Left colon (tissue), 2 donors: ENCODE results near the gene ZFAND3. TPM values are rescaled to one million over a fixed set of nuclear protein-coding genes. Genes with fewer than 3 reads are reported as not detected.
A peak's percentile ranks its signal among the peaks of the same experiment; 100 is the strongest.

Experiments used
- ATAC-seq: fragments of 200-7000 bp; cut with Tn5 transposase; one replicate; pipeline ENCODE4 v1.9.1; 2020; ENCODE audit warnings: mild to moderate bottlenecking, moderate library complexity
- DNase-seq, 2 donors: peaks; one replicate each; pipeline ENCODE4 v3.0.0-alpha.2; 2020
- intact Hi-C, 2 donors: fragments of 100-400 bp; cut with DNase I in 1 of 2; cut with micrococcal nuclease in 1 of 2; formaldehyde crosslinking; loops; one replicate each; pipeline versions ENCODE4 v1.11.2 to v1.14.0; 2022; cut with DNase I, micrococcal nuclease
- total RNA-seq, 2 donors: library from RNA; stranded (reverse); fragmentation: NEBNext Ultra II Directional; extraction: Animal tissue kit (Norgen Biotek cat#: 25700); gene quantifications; one replicate each; pipeline ENCODE4 v1.2.1, GENCODE V29; 2021
- donor health status: DM: no; HTN: no; CAD: no.
- donor health status: DM: yes; HTN: yes; CAD: no.

ZFAND3 gene
- total RNA-seq, 2 donors from 2014 or later = 66.4 to 77.0 TPM

DNA sequence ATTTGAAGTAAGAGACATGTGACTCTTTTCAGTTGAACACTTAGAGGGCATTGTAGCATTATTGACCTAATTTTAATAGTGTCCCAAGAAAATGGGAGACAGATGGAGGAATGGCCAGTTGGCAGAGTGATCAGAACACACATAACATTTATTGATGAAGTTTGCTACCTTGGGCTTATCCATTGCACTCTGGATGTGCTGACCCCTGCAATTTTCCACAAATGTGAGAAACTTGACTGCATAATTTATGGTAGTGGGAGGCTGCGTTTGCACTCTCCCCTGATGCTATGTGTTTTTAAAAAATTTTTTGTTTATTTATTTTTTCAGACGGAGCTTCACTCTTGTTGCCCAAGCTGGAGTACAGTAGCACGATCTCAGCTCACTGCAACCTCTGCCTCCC, 95.9 kb downstream of the ZFAND3 start:
- intact Hi-C loops = no loop called here
- ATAC-seq (no peak), DNase-seq (no peak)

DNA sequence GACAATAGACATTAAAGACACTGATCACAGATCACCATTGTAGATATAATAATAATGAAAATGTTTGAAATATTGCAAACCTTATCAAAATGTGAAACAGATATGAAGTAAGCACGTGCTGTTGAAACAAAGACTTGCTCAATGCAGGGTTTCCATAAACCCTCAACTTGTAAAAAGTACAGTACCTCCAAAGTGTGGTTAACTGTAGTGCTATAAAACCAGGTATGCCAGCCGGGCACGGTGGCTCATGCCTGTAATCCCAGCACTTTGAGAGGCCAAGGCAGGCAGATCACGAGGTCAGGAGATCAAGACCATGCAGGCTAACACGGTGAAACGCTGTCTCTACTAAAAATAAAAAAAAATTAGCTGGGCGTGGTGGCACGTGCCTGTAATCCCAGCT, 96.6 kb downstream of the ZFAND3 start:
- DNase-seq (peak in 1 of 2 donors; percentile 21), ATAC-seq (peak; percentile 69)
- intact Hi-C loops = no loop called here

DNA sequence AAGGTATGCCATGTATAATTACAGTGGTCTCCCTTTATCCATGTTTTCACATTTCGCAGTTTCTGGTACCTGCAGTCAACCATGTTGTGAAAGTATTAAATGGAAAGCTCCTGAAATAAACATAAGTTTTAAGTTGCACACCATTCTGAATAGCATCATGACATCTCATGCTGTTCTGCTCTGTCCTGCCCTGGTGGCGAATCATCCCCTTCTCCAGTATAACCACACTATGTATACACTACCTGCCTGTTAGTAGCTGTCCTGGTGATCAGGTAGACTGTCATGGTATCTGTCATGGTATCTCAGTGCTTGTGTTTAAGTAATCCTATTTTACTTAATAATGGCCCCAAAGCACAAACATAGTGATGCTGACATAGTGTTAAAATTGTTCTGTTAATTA, 97.1 kb downstream of the ZFAND3 start:
- DNase-seq (no peak), ATAC-seq (no peak)
- intact Hi-C loops = no loop called here

DNA sequence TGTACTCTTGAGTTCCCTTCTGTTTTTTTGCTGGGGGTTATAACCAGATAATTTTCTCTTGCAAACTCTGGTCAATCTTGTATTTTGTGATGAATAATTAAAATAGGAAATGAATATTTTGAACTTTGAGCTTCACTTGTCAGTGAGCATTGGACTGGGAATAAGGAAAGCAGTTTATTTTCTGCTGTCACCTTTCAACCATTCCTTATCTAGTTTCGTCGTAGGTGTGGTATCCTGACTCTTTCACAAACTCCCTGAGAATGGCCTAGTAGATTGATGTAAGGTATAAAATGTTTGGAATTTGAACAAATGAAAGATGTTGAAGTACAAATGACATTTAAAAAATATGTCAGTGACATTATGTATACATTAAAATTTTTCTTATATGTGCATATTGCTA, 98.0 kb downstream of the ZFAND3 start:
- no peak for DNase-seq

DNA sequence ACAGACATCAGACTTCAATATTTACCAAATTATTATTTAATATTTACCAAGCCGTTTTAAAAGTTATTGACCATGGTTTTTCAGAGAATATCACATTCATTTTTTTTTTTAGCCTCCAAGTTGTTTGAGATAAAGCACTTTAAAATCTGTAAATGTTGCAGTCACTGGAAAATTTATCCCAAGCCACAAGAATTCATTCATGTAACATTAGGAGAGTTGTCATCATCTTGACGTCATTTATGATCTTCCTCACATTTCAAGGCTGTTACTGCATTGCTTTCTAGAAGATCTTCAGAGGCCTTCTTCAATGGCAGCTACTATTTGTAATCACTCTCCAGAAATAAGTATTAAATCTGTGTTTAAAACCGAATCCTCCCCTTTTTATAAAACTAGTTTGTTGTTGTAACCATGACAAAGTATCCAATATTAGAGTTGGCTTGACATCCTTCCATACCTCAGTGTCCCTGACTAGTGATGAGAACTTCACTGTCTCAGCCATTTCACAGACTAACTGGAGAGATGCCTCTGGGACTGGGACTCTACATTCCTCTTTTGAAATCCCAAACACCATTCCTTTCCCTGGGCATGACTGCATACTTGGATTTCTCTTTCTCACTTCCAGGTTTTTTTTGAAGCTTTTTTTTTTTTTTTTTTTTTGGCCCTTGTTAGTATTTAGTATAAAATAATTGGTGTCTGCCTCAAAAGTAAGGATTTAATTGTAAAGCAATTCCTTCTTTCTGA, 100.1 kb downstream of the ZFAND3 start:
- intact Hi-C loops = no loop called here
- no peak for ATAC-seq
- DNase-seq = no peak

More for the DNA sequence above, 98.0 kb downstream of the ZFAND3 start:
- intact Hi-C loops = no loop called here
- peak; percentile 84 for ATAC-seq

DNA sequence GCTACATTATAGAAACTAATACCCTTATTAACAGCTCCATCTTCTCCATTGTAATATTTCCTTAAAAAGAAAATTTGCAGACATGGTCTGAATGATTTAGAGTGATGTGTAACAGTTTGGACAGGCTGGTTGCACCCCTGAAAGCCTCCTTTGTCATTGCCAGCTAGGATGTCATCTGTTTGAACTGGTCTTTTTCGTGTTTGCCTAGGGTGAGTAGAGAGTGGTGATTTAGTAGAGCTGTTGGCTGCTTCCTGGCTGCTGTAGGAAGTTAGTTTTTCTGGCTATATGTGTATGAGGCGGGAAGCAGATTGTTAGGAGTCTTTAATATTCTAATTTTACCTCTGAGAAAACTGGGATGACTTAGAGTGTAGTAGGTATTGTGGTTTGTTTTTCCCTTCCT, 101.1 kb downstream of the ZFAND3 start:
- intact Hi-C loops = no loop called here
- ATAC-seq = peak; percentile 41

DNA sequence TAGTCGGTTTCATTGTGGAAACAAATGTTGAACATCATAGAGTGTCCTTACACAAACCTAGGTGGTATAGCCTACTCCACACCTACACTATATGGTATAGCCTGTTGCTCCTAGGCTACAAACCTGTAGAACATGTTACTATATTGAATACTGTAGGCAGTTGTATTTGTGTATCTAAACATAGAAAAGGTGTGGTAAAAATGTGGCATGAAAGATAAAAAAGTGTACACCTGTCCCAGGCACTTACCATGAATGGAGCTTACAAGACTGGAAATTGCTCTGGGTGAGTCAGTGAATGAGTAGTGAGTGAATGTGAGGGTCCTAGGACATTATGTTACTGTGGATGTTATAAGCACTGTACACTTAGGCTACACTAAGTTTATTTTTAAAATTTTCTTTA, 103.0 kb downstream of the ZFAND3 start:
- no peak for DNase-seq
- peak; percentile 57 for ATAC-seq
- intact Hi-C loops = no loop called here

More for the DNA sequence above, 101.1 kb downstream of the ZFAND3 start:
- no peak for DNase-seq

DNA sequence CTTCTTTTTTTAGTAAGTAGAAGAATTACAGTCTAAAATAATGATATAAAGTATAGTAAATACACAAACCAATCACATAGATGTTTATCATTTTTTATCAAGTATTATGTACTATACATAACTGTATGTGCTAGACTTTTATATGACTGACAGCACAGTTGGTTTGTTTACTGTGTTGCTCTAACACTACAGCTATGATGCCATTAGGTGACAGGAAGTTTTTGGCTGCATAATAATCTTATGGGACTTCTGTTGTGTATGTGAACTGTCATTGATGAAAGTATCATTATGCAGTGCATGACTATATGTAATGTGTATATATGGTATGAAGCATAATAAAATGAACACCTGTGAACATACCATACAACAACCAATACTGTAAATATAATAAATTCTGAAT, 104.0 kb downstream of the ZFAND3 start:
- DNase-seq = no peak
- no peak for ATAC-seq
- intact Hi-C loops = no loop called here

DNA sequence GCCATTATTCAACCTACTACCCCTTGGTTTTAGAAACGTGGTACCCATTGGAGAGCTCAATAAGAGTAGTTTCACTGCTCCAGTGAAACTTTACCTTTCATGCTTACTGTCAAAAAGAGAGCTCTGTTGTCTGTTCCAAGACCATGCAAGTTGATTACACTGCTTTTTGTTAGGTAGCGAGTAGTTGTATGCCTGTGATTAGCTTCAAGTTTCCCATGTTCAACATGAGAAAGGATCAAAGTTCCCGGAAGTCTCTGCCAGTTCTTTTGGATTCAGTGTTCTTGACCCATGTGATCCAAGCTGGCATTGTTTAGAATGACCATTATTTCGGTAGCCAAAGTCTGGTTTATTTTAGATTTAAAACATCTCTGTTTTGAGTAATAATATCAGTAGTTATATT, 107.1 kb downstream of the ZFAND3 start:
- ATAC-seq = no peak

DNA sequence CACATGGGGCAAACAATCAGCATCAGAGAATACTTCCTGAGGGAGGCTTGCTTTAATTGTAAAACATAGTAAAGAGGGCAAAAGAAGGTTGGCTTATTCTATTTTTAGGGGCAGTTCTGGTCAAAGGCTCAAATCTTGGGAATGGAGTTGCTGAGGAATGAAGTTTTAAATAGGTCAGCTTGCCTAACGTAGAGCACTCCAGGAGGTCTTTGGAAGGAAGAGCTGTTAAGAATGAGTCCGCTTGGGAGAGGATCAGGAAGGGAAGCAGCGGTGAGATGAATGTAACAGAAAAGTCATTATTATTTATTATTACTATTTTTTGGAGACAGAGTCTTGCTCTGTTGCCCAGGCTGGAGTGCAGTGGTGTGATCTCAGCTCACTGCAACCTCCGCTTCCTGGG, 108.7 kb downstream of the ZFAND3 start:
- intact Hi-C loops = no loop called here
- ATAC-seq = no peak

More for the DNA sequence above, 107.1 kb downstream of the ZFAND3 start:
- intact Hi-C loops = no loop called here
- DNase-seq = no peak

DNA sequence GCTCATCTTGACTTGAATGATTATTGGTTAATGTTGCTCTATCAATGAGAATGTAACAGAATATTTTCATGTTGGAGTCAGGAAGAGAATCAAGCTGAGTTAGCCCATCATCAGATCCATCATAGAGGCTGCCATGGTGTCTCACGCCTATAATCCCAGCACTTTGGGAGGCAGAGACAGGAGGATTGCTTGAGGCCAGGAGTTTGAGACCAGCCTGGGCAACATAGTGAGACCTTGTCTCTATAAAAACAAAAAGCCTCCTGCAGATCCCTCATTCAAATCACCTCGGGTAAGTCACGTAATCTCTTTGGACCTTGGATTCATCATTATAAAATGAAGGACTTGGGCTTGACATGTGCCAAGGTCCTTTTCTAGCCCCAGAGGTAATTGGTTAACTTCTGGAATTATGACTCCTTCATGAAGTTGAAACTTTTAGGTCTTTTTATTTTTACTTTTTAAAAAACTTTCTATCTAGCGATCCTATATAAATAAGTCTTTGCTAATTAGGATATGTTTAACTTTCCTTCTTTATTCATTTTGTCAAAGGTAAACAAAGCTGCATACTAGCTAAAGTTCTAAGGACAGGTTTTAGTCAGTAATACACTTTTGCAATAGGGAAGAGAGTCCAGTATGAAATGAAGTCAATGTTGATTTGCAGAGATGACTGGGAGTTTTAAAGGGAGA, 110.9 kb downstream of the ZFAND3 start:
- ATAC-seq (peak; percentile 88), DNase-seq (no peak)
- intact Hi-C loops = no loop called here

More for the DNA sequence above, 108.7 kb downstream of the ZFAND3 start:
- DNase-seq = no peak

DNA sequence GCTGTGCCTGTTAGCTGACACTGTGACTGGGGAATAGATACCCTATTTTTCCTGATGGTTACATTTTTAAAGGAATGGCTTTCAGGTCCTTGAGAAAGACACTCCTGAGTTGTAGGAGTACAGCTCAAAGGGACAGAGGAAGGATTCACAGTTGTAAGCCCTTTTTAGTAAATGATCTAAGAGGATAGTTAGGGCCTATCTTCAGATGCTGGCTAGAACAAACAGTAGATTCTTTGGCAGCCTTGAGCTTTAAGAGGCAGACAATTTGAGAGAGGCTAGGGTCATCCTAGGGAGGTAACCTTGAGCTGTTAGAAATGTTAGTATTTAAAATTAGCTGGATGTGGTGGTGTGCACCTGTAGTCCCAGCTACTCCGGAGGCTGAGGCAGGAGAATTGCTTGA, 111.5 kb downstream of the ZFAND3 start:
- ATAC-seq (peak; percentile 7), DNase-seq (no peak)
- intact Hi-C loops = no loop called here

DNA sequence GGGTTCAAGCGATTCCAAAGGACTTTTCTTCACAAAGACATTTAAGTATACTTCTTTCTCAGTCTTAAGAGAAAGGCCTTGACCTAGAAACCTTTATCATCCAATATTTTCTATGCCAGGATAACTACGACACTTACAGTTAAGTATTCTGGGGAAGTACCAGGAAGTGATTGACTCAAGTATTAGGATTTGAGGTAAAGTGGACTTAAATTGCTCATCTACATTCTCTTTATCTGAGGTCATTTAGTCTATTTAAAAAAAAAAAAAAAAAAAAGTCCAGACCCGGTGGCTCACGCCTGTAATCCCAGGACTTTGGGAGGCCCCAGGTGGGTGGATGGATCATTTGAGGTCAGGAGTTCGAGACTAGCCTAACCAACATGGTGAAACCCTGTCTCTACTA, 114.7 kb downstream of the ZFAND3 start:
- DNase-seq (no peak), ATAC-seq (no peak)

DNA sequence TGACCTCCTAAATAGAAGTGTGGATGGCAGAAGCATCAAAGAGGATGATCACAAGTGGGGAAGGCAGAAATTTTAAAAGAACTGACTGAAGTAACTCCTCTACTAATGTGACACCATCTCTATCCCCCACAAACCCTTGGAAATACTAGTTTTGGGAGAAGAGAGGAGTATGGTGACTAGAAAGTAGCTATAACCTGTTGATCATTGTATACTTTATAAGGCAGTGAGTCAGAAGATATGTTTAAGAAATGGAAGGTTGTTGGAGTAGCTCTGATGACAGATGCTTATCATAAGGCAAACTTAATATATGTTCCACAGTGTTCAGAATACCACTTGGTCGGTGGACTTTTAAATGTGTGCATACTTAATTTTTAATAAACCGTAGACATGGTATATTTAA, 116.6 kb downstream of the ZFAND3 start:
- intact Hi-C loops = no loop called here
- DNase-seq (no peak), ATAC-seq (no peak)

More for the DNA sequence above, 114.7 kb downstream of the ZFAND3 start:
- intact Hi-C loops = no loop called here

DNA sequence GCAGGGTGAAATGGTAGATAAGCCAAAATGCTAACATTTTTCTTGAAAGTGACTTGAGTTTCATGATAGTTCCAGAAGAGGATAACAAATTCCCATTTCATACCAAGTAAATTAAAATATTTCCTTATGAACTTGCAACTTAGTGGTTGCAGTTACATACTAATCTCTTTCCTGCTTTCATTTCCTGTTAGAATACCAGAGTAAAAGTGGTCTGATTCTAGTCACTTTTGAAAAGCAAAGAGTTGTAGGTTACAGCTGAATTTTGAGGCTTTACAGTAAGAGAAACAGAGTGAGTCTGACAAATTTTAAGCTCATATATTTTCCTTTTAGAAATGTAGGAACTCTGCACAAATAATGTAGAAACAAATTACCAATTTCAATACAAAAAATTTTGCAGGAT, 117.4 kb downstream of the ZFAND3 start:
- ATAC-seq (no peak), DNase-seq (no peak)
- intact Hi-C loops = no loop called here

DNA sequence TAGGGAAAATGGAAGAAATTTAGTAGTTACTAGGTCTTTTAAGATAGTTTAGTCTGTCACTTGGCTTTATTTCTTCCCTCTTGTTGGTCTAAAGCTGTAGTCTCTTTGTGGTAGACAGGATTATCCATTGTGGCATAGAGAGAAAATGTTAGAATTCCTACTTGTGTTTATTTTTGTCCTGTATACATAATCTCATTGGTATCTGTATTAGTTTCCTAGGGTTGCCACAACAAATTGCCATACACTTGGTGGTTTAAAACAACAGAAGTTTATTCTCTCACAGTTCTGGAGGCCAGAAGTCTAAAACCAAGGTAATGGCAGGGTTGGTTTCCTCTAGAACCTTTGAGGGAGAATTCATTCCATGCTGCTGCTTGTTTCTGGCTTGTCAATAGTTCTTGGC, 119.4 kb downstream of the ZFAND3 start:
- intact Hi-C loops = no loop called here
- no peak for ATAC-seq
- DNase-seq = no peak

DNA sequence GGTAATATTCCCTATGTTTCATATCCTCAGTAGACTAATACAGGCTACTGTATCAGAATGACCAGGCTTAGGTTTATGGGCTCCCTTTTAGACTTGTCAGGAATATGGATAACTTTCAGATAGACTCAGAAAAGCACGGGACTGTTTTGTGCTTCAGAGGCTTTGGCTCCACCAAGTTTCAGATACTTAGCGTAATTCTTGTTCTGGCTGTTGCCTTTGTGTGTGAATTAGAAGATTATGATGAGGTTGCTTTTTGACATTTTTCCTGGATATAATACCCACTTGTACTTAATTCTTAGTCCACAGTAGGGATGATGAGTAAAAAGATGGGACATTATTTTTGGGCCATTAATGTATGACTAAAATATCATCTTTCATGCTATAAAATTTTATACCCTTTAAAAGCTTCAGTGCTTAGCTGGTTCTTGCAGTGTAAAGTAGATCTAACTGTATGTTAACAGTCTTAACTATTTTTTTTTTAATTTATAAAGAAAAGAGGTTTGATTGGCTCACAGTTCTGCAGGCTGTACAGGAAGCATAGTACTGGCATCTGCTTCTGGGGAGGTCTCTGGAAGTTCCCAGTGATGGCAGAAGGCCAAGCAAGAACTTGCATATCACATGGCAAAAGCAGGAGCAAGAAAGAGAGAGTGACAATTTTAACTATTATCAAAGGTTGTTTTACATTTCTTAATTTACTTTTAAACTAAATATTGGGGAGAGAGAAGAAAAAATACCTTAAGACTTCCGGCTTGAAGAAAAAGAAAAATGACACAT, 120.7 kb downstream of the ZFAND3 start:
- intact Hi-C loops = no loop called here
- no peak for ATAC-seq
- peak in 1 of 2 donors; percentile 11 for DNase-seq

DNA sequence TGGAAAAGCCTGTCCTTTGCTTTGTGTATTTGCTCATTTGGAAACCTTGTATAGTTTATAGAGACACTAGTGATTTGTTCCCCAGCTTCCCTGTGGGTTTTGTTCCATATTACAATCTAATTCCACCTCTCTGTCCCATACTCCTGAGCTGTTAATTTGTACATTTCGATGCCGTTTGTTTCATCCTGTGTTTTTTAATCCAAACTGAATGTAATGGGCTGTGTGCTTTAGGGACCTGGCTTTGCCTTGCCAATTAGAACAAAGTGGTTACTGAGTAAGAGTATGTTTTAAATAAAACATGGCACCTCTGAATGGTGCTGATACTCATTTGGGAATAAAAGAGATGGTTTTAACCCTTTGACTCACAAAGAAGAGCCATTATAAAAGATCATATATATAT, 122.3 kb downstream of the ZFAND3 start:
- ATAC-seq = no peak
- intact Hi-C loops = no loop called here
- no peak for DNase-seq

DNA sequence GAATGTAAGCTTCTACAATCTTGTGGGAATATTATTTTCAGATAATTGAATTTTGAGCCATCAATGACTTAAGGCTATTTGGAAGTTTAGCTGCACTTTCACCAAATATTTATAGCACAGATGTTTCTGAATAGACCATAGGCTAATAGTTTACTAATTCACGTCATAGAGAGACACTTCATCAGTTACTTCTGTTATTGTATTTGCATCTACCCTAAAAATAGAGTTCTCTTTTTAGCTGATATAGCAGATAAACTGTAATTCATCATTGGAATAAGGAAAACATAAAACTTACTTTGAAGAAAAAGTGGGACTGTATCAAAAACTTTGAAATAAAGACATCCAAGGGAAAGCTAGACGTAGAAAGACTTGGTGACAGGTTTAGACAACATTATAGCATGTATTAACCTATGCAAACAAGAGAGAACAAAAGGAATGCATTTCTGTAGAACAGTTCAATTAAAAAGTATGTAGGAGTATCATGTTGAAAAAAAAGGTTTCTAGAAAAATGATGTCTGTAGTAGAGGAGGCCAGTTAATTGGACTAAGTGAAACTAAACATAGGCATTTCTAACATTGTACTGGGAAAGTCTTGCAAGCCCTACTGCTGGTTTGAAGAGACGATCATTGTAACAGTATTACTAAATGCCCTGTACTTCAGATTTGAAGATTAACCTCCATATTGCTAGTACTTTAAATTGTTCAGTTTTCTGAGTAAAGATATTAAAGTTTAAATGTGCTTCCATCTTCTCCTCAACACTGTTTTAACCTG, 123.3 kb downstream of the ZFAND3 start:
- intact Hi-C loops = no loop called here
- ATAC-seq = no peak

More for the DNA sequence above, 123.3 kb downstream of the ZFAND3 start:
- no peak for DNase-seq
